HG03039 (cell line): Measurements from ENCODE around the gene NIPAL3.

Experiments
- ATAC-seq: cut with Tn5 transposase; IDR thresholded peaks from one replicate; pipeline ENCODE4 v1.9.1; 2021; ENCODE audit warnings: mild to moderate bottlenecking, moderate library complexity; ENCODE audit not compliant: unreplicated experiment

NIPAL3 gene

GRCh38 chr1:24415334-24415909 lies at the start of gene NIPAL3:
NIPAL3 (plus strand) TSS chr1:24415802; CDS start chr1:24419548, 3,746 bp downstream.
- ATAC-seq = peak; percentile 89

GRCh38 chr1:24366707-24367106 lies 48.9 kb upstream of the NIPAL3 start:
- ATAC-seq = no peak

- no peak for ATAC-seq
Measured at GRCh38 chr1:24369199-24369598, 46.4 kb upstream of the NIPAL3 start.

- no peak for ATAC-seq
Measured at GRCh38 chr1:24369801-24370200, 45.8 kb upstream of the NIPAL3 start.

GRCh38 chr1:24373044-24373443 lies 42.6 kb upstream of the NIPAL3 start:
- no peak for ATAC-seq

GRCh38 chr1:24373710-24374109 lies 41.9 kb upstream of the NIPAL3 start:
- no peak for ATAC-seq

- ATAC-seq = no peak
Measured at GRCh38 chr1:24374891-24375786, 40.5 kb upstream of the NIPAL3 start.

GRCh38 chr1:24379733-24380315 lies 35.8 kb upstream of the NIPAL3 start:
- no peak for ATAC-seq

- no peak for ATAC-seq
Measured at GRCh38 chr1:24380508-24380907, 35.1 kb upstream of the NIPAL3 start.

GRCh38 chr1:24381256-24381655 lies 34.3 kb upstream of the NIPAL3 start:
- ATAC-seq = no peak

GRCh38 chr1:24382165-24382577 lies 33.4 kb upstream of the NIPAL3 start:
- ATAC-seq = no peak

GRCh38 chr1:24383381-24383940 lies 32.1 kb upstream of the NIPAL3 start:
- no peak for ATAC-seq

- ATAC-seq = no peak
Measured at GRCh38 chr1:24384251-24385090, 31.1 kb upstream of the NIPAL3 start.

- no peak for ATAC-seq
Measured at GRCh38 chr1:24385160-24385940, 30.3 kb upstream of the NIPAL3 start.

- ATAC-seq = no peak
Measured at GRCh38 chr1:24386241-24386640, 29.4 kb upstream of the NIPAL3 start.

GRCh38 chr1:24386931-24387330 lies 28.7 kb upstream of the NIPAL3 start:
- ATAC-seq = no peak

GRCh38 chr1:24387636-24388175 lies 27.9 kb upstream of the NIPAL3 start:
- ATAC-seq = no peak

GRCh38 chr1:24388331-24388885 lies 27.2 kb upstream of the NIPAL3 start:
- ATAC-seq = no peak

- ATAC-seq = no peak
Measured at GRCh38 chr1:24389231-24389678, 26.3 kb upstream of the NIPAL3 start.
